A549 (cell line): Measurements from ENCODE around the gene FBRSL1.

Experiments used
- ESRRA ChIP-seq: fragments of 150-350 bp; IDR thresholded peaks from 2 replicates; pipeline ENCODE4 v1.6.1; 2014; ENCODE audit warnings: mild to moderate bottlenecking, low read length, borderline replicate concordance
- TF ChIP-seq, protein P1 (sequence below): fragments of 150-350 bp; IDR thresholded peaks from 2 replicates; pipeline ENCODE4 v1.6.1; 2014; ENCODE audit warnings: low read depth, mild to moderate bottlenecking, low read length

DNA sequence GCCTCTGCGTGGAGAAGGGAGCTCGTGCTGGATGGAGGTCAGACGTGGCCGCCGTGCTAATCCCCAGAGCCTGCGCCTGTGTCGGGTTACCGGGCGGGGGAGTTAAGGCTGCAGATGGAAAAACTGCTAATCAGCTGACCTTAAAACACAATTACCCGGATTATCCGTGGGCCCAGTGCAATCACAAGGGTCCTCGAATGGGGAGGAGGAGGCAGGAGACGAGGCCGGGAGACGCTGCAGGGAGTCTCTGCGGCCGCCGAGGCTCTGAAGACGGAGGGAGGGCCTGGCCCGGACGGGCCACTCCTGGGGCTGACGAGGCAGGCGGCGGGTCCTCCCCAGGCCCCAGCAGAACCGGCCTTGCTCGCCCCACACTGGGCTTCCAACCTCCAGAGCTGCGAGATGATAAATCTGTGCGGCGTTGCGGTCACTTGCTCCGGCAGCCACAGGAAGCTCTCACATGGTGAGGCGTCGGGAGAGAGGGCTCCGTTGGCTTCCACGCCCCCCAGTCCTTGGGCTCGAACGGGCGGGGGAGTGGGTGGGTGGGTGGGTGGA, 32.9 kb upstream of the FBRSL1 start:
- TF ChIP-seq, protein P1, sequence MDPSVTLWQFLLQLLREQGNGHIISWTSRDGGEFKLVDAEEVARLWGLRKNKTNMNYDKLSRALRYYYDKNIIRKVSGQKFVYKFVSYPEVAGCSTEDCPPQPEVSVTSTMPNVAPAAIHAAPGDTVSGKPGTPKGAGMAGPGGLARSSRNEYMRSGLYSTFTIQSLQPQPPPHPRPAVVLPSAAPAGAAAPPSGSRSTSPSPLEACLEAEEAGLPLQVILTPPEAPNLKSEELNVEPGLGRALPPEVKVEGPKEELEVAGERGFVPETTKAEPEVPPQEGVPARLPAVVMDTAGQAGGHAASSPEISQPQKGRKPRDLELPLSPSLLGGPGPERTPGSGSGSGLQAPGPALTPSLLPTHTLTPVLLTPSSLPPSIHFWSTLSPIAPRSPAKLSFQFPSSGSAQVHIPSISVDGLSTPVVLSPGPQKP = no peak
- TF ChIP-seq ESRRA = no peak
